ENCODE results near the gene CCDC69. TPM values are rescaled to one million over a fixed set of nuclear protein-coding genes. Genes with fewer than 3 reads are reported as not detected.

CCDC69 gene
- total and polyA plus RNA-seq, 2 of the 8 experiments (the other 6 are each of a cell fraction or from before 2014, with no cell fraction given) = 8.4 to 10.8 TPM

DNA sequence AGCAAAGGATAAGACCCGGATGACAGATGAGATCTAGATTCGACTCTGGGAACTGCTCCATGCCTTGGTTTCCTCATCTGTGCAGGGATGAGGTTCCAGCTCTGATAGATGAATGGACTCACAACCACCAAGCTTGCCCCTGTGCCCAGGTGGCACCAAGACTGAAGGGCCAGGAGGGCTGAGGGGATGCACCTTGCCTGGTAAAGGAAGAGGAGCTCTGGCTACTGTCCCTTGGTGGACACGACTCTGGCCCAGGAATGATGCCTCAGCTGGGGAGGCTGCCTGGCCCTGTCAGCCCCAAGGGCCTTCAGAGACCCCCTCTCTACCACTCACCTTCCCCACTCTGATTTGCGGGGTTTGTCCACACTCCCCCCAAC, 41.4 kb downstream of the CCDC69 start (continued):
- TF ChIP-seq TAF1 (IDR thresholded peaks at IDR 0.05; ENCODE audit: low read depth, low read length) (no peak), JUND (IDR thresholded peaks at IDR 0.05; ENCODE audit: low read length) (no peak), CTCF (IDR thresholded peaks at IDR 0.05; ENCODE audit: control extremely low read depth in 1 of 3, insufficient read depth in 1 of 3, low read depth in 1 of 3, low read length in 3 of 3) (no peak), POLR2AphosphoS5 (IDR thresholded peaks at IDR 0.05; ENCODE audit: low read depth, low read length) (no peak), SIRT6 (IDR thresholded peaks at IDR 0.05; ENCODE audit: low read length) (no peak)
